Measurements from ENCODE around the gene EFCC1. TPM values are rescaled to one million over a fixed set of nuclear protein-coding genes. Genes with fewer than 3 reads are reported as not detected.

EFCC1 gene, protein sequence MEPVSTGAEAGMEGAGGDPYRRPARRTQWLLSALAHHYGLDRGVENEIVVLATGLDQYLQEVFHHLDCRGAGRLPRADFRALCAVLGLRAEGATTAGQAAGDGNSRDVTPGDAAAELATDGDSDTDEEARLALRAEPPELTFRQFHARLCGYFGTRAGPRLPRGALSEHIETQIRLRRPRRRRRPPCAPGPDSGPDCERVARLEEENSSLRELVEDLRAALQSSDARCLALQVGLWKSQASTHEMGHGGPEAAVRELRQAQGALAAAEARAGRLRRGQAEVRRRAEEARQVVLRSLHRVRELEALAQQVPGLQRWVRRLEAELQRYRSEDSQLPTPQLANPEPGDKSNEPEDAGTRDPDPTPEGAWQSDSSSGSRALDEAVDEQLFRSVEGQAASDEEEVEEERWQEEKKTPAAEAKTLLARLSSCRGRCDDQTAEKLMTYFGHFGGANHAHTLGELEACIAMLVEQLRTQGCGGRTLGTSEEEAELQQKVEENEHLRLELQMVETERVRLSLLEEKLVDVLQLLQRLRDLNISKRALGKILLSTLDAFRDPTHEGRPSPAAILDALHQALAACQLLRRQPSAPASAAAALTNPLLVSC
- 0.07 TPM in 1 of 2 replicates, not detected in the other for total RNA-seq

DNA sequence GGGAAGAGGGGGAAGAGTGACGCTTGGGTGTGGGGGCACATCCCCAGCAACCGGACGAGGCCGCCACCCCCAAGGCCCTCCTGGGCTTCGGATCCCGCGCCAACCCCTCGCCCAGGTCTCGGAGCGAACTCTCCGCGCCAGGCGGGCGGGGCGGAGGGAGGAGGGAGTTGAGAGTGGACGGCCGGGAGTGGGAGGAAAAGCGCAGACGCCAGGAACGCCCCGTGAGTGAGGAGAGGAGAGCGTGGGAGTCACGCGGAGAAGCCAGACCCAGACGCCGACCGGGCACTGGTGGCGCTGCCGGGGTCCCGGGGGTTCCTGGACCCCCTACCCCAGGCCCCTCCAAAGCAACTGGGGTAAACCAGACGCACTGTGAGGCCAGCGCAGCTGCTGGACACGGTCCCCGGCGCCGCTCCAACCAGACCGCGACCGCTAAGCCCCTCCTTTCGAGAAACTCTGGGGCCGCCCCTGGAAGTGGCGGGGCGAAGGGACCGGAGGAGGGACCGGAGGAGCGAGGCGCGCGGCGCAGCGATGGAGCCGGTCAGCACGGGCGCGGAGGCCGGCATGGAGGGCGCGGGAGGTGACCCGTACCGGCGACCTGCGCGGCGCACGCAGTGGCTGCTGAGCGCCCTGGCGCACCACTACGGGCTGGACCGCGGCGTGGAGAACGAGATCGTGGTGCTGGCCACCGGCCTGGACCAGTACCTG is at the start of gene EFCC1:
Gene EFCC1 (plus strand): TSS at position 204 of the 705 bp plus-strand sequence. CDS start 325 bp downstream, at position 529.
- intact Hi-C loops (cut with micrococcal nuclease), result no loop called here

DNA sequence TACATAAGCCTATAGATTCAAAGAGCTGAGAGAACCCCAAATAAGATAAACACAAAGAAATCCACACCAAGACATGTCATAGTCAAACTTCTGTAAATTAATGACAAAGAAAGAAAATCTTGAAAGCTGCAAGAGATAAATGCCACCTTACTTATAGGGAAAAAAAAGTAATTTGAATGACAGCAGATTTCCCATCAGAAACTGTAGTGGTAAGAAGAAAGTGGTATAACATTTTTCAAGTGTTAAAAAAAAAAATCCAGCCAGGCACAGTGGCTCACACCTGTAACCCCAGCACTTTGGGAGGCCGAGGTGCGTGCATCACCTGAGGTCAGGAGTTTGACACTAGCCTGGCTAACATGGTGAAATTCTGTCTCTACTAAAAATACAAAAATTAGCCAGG is 44.7 kb upstream of the EFCC1 start:
- intact Hi-C loops (cut with micrococcal nuclease), result no loop called here

DNA sequence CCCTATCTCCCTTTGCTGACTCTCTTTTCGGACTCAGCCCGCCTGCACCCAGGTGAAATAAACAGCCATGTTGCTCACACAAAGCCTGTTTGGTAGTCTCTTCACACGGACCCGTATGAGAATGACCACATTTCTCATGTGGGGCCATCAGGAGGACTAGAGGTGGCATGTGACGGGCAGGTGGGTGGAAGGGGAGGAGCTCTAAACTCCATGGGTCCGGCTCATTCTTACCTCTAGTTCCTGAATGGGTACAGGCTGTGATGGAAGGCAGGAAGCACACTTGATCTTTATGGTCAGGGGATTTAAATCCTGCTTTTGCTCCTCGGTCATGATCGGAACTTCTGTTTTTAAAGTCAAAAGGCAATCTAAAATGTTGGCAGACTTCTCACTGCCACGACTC is 35.8 kb upstream of the EFCC1 start:
- intact Hi-C loops (cut with micrococcal nuclease), result no loop called here

DNA sequence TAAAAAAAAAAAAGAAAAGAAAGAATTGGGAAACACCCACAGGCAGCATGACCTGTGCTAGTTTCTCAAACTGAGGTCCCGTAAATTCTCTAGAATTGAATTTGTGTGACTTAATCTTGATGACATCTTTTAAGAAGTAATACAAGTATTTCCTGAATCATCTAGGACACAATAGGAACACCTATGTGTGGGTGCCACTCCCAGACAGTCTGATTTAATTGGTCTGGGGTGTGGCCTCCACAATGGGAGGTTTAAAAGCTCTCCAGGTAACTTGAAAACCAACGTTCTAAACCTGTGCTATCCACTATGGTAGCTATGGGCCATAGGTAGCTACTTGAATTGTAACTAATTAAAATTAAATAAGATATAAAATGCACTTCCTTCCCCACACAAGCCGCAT is 35.3 kb upstream of the EFCC1 start:
- intact Hi-C loops (cut with micrococcal nuclease), result no loop called here

DNA sequence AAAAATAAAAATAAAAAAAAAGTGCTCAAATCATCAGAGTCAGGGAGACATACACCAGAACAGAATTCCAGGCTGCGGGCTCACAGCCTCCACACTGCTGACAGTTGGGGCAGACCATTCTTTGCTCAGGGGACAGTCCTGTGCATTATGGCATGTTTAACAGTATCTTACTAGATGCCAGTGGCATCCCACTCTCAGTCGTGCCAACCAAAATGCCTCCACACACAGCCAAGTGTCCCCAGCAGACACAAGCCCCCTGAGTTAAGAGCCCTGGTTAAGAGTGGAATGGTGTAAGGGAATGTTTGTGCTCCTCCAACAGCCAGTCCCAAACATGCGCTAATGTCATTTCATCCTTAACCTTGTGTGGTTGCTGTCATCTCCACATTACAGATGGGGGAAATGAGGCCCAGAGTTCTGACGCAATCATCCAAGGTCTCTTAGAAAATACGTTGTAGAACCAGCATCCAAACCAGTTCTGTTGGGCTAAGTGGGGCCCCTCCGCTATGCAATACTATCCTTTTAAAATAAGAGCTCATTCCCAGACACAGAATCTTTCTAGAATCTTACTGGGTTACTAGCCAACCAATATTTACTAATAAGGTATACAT is 33.3 kb upstream of the EFCC1 start:
- intact Hi-C loops (cut with micrococcal nuclease), result no loop called here

DNA sequence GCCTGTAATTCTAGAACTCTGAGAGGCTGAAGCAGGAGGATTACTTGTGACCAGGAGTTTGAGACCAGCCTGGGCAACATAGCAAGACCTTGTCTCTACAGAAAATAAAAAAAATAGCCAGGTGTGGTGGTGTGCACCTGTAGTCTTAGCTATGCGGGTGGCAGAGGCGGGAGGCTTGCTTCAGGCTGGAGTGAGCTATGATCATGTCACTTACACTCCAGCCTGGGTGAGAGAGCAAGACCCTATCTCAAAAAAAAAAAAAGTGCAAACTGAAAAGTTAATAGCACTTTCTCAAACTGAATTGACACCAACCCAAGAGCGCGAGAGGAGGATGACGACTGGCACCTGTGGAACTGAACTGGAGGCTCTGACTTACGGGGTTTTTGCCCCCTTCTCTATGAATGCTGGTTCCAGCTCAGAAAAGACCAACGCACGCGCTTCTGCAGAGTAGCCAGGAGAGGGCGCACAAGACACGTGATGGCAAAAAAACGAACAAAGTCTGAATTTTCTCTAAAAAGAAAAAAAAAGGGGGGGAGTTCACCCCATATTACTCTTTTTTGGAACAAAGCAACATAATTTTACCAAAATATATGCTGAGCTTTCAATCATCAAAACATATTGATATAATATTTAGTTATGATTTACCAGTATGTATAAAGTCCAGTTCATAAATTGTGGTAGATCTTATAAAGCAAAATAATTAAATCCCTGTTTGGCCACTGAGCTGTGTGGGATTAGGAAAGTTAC is 30.9 kb upstream of the EFCC1 start:
- intact Hi-C loops (cut with micrococcal nuclease), result loop anchor here (1.0 to 5.0 kb wide), 3 partner anchors 192 to 347 kb away; a partner anchor contains a TSS

DNA sequence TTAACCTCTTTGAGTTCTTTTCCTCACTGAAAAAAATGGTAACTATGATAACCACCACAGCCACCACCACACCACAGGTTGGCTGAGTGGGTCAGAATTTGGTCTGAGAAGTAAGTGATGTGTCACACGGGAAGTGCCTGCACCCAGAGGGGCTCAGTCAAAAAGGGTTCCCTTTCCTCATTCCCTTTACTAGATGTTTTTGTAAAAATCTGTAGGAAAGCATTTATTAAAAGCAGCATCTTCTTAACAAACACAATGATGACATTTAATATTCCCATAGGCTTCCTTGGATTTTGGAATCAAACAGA is 30.4 kb upstream of the EFCC1 start:
- intact Hi-C loops (cut with micrococcal nuclease), result loop anchor here (1.0 to 5.0 kb wide), 3 partner anchors 192 to 347 kb away; a partner anchor contains a TSS

DNA sequence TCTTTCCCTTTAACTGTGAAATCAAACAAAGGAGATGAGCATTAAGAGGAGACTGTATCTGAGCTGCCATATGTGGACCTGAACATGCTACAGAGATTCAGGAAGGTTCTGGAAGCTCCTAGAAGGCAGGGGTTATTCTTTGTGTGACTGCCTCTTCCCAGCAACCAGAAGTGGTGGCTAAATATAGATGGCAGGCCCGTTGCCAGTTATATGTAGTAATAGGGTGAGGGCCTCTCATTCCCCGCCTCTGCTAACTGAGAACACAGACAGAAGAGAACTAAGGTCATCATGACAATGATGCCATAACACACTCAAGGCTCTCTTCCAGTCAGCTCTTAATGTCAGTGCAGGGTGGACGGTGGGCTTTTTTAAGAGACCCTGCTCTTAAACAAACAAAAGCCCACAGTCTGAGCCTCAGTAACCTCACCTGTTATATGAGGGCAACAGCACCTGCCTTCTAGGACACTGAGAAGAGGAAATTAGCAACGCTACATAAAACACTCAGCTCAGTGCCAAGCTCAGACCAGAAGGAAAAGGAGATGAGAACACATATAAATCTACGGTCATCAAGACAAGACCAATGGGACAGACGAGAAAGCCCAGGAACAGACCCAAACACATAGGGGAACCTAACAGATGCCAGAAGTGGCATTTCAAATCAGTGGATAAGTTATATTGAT is 29.5 kb upstream of the EFCC1 start:
- intact Hi-C loops (cut with micrococcal nuclease), result loop anchor here (5.0 kb wide), 1 partner anchor 346 kb away; a partner anchor contains a TSS

DNA sequence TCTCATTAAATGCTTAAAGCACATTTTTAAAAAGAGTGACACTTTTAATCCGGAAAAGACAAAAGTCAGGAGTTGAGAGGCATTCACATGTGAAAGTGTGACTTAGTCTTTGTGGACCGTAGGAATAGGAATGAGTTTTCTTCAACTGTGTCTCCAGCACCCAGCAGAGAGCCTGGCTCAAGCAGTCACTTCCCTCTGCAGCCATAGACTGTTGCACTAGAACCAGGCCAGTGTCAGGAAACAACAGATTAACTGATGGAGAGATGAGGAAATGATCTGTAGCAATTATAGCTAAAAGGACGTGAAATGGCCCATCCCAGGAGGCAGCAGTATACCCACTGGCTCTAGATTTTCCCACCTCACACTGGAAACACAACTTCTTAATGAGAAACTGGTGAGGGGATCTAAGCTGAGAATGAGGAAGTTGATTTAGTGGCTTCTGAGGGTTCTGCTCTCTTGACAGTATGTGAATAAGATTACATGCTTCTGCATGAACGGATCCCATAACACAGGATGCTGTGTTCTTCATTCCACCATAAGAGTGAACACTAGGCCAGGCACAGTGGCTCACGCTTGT is 27.0 kb upstream of the EFCC1 start:
- intact Hi-C loops (cut with micrococcal nuclease), result loop anchor here (5.0 kb wide), 1 partner anchor 343 kb away; a partner anchor contains a TSS

DNA sequence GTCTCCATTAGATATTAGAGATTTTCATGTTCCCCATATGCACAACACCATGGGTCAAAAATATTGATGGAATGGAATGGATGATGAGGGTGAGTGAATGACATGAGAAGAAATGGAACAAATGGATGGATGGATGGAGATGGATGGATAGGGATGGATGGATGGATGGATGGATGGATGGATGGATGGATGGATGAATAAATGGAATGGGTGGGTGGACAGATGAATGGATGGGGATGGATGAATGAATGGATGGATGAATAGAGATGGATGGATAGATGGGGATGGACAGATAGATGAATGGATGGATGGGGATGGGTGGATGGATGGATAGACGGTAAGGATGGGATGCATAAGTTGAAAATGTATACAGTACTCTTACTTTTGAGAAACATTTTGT is 25.8 kb upstream of the EFCC1 start:
- intact Hi-C loops (cut with micrococcal nuclease), result no loop called here

DNA sequence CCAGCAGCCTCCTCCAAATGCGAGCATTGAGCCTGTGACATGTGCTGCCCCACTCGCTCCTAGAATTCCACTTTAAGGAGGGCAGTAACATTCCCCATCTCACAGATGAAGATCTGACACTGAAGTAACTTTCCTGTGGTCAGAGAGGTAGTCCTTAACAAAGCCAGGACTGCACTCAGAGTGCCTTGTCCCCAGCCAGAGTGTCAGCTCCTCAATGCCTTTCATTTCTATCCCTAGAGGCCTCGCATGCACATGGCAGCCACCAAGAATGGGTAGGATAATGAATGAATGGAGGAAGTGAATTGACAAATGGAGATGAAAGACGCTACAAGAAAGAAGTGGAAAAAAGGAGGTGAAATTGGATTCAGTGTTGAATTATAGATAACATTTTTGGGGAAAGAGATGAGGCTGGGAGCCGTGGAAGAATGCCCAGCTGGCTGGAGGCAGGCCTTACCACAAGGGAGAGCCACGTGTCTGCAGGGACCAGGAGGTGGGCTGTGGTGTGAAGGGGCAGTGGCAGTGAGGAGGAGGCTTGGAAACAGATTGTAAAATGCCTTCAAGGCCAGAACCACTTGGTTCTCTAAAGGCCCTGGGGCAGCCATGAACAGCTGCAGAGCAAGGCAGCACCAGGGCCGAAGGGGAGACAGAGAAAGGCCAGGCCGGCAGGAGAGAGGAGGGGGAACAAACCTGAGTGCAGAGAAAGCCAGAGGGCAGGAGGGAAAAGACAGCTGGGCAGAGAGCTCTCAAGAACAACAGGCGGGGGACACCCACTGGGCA is 17.6 kb upstream of the EFCC1 start:
- intact Hi-C loops (cut with micrococcal nuclease), result no loop called here

DNA sequence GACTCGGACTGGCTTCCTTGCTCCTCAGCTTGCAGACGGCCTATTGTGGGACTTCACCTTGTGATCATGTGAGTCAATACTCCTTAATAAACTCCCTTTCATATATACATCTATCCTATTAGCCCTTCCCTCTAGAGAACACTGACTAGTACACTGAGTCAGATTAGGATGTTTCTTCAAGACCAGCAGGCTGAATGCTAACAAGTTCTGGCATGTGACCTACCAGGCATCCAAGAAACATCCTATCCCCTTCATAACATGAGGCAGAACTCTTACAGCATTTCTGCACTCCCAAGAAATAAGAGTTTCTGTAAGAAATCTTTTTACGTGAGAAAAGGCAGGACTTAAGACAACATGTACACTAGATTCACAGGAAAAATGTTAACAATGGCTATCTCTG is 16.5 kb upstream of the EFCC1 start:
- intact Hi-C loops (cut with micrococcal nuclease), result no loop called here

DNA sequence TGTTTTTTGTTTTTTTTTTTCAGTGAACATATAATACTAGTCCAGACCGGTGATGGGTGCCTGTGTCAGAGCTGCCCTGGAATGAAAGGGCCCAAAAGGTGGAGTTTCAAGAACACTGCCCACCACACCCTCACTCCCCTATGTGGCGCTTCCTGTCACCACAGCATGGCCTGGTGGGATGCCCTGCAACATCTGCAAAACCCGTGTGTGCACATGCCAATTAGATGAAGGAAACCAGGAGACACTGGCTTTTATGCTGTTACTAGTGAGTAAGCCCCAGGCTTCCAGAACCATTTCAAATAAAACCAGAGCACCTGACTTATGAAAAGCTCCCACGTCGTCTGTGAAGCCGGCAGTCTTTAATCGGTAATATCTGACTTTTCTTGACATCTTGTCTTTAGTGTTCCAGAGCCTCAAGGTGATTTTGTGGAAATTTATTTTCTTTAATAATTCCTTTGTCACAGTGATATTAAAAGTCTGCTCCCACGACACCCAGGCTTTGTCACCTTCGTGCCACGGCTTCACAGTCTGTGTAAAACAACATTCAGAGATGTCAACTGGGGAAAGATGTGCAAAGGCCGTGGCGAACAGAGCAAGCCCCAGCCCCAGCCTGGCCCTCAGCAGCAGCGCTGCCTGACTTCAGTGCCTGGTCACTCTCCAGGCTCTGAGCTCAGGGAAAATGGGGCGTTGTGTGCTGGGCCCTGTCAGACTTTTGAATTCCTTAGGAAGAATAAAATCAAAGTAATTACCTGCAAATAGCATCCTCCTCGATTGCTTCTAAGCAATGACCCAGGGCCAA is 13.6 kb upstream of the EFCC1 start:
- intact Hi-C loops (cut with micrococcal nuclease), result no loop called here

DNA sequence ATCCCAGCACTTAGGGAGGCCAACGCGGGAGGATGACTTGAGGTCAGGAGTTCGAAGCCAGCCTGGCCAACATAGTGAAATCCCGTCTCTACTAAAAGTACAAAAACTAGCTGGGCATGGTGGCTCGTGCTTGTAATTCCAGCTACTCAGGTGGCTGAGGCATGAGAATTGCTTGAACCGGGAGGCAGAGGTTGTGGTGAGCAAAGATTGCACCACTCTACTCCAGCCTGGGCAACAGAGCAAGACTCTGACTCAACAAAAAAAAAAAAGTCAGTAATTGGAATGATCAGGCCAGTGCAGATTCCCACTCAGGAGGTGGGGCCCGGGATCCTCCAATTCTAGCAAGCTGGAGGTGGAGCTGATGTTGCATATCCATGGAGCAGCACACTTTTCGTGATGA is 12.8 kb upstream of the EFCC1 start:
- intact Hi-C loops (cut with micrococcal nuclease), result no loop called here

DNA sequence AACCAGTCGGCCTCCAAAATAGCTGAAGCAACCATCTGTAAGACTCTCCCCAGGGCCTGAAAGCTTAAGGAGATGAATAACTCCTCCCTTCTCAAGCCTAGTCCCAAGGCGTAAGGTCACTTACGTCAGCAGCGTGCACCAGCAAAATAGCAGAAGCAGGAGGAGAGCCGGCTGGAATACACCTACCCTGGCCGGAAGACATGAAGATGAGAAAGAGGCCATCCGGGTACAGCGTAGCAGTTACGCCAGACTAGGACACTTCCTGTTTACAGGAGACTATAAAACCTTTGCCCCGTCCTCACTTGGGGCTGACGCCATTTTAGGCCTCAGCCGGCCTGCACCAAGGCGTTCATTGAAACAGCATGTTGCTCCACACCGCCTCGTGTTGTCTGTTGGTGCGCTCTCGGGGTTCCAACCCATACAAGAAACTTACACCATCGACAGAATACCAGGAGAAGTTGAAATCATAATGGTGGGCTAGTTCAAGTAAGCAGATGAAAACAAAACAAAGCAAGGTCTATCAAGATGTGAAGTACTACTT is 9.7 kb upstream of the EFCC1 start:
- intact Hi-C loops (cut with micrococcal nuclease), result loop anchor here (10.0 kb wide), 1 partner anchor 497 kb away; the partner anchor contains the start of gene GATA2

DNA sequence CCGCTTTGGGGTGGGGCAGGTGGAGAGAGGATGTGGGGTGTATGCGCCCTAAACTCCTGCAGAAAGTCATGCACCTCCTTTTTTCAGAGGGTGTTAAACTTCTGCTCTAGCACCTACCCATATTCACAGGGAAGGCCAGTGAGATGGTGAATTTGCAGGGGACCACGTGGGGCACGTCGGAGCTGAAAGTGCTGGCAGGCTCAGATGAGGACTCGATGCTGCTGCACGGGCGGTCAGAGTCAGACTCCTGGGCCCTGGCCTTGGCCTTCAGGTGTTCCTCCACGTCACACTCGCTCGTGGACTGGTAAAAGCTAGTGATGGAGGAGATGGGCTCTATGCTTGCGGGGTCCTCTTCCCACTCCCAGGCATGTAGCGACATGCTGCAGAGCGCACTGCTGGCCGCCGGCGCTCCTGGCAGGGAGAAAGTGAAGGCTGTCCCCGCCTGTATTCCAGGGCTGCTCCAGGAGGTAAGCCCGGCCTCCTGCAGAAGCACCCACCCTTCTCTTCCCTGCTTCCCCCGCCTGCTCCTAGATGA is 8.1 kb upstream of the EFCC1 start:
- intact Hi-C loops (cut with micrococcal nuclease), result loop anchor here (10.0 kb wide), 1 partner anchor 498 kb away; the partner anchor contains the start of gene GATA2

DNA sequence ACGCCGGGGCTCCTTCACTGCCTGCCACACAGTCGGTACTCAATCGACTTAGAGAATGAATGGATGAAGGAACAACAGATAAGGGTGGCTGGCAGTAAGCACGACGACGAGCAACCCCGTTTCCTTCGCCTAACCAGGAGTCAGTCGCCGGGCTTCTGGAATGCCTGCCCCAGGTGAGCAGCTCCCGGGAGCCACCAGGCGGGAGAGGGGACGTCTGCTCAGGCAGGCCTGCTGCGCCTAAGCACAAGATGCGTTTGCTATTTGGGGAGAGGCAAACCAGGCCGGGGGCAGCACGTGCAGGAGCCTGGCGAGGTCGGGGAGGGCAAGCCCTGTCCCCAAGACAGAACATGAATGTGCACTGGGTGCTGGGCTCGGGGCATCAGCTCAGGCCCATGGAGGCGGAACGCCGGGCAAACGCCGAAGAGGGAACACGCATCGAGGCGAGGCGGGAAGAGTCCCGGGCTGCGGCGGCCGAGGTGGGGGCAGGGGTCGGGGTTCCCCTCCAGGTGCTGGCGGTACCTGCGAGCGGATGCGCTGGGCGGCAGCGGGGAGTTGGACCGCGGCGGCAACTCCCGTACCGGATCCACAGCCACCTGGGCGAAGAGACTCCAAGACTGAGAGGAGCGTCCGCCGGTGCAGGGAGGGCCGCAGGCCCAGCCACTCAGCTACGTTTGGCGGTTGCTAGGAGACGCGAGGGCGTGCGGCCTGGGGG is 7.5 kb upstream of the EFCC1 start, which contains the start of gene CFAP92:
Gene CFAP92 (minus strand): TSS at position 616 of the 712 bp plus-strand sequence. CDS start 772 bp downstream, outside the sequence.
- intact Hi-C loops (cut with micrococcal nuclease), result loop anchor here (2.0 to 10.0 kb wide), 2 partner anchors 33 to 499 kb away; partner anchors contain the start of gene GATA2
